Stomach smooth muscle (tissue), 2 donors: ENCODE data around the gene CCDC66.
"Not testable (repeated sequence)": the region's sequence is repeated elsewhere in the genome, so short reads cannot be mapped to it uniquely, and the experiment has no call there.

Experiments
- H3K27ac ChIP-seq: one replicate; pipeline ENCODE4 v1.7.0; 2013; ENCODE audit warnings: mild to moderate bottlenecking, low read length, inconsistent platforms
- H3K27me3 ChIP-seq, 2 donors: one replicate each; pipeline ENCODE4 v1.7.0; 2013; ENCODE audit warnings: low read length in 2 of 2; ENCODE audit not compliant: insufficient read depth in 2 of 2, control insufficient read depth in 1 of 2
- H3K36me3 ChIP-seq, 2 donors: one replicate each; pipeline ENCODE4 v1.7.0; 2013; ENCODE audit warnings: low read length in 2 of 2; ENCODE audit not compliant: control insufficient read depth in 2 of 2, insufficient read depth in 2 of 2
- H3K4me1 ChIP-seq: one replicate; pipeline ENCODE4 v1.7.0; 2013; ENCODE audit warnings: low read length; ENCODE audit not compliant: control insufficient read depth, insufficient read depth
- H3K4me3 ChIP-seq, 2 donors: one replicate each; pipeline ENCODE4 v1.7.0; 2013; ENCODE audit warnings: low read length in 2 of 2
- H3K9ac ChIP-seq, 2 donors: one replicate each; pipeline ENCODE4 v1.7.0; 2013; ENCODE audit warnings: low read length in 2 of 2, mild to moderate bottlenecking in 1 of 2
- H3K9me3 ChIP-seq, 2 donors: one replicate each; pipeline ENCODE4 v1.7.0; 2013; ENCODE audit warnings: low read length in 2 of 2; ENCODE audit not compliant: control insufficient read depth in 2 of 2
- donor health status: healthy.
- donor health status: Pancreatic carcinoma.

The CCDC66 gene

DNA sequence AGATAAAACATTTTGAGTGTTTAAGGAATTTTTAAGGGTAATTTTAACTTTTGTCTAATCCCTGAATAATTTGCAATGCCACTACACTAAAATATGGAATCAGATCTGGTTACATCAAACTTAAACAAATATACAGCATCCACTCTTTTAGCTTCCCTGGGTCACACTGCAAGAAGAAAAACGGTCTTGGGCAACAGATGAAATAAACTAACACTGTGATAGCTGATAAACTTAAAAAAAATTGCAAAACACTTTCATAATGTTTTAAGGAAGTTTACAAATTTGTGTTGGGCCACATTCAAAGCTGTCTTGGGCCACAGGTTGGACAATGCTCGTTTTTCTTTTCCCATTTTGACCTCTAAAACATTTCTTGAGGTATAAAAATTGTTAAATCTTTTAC lies 34.3 kb downstream of the CCDC66 start:
- H3K9me3 ChIP-seq = no peaks in the 10 kb centered on the region
- H3K4me3 ChIP-seq = no peak overlapping the region
- no peaks in the 10 kb centered on the region for H3K27me3 ChIP-seq
- H3K36me3 ChIP-seq = peaks cover 2 to 11% of the 10 kb centered on the region in 2 donors
- H3K4me1 ChIP-seq = no peaks in the 10 kb centered on the region
- H3K9ac ChIP-seq = no peak overlapping the region
- no peak overlapping the region for H3K27ac ChIP-seq

GRCh38 chr3:56593455-56594158 lies 36.6 kb downstream of the CCDC66 start:
- Histone ChIP-seq H3K4me1 (no peaks in the 10 kb centered on the region), H3K27ac (no peak overlapping the region), H3K4me3 (no peak overlapping the region), H3K9me3 (no peaks in the 10 kb centered on the region), H3K36me3 (peaks cover 9 to 11% of the 10 kb centered on the region in 2 donors), H3K27me3 (no peaks in the 10 kb centered on the region), H3K9ac (no peak overlapping the region)

- no peak overlapping the region for H3K9ac ChIP-seq
- no peaks in the 10 kb centered on the region for H3K27me3 ChIP-seq
- H3K27ac ChIP-seq = no peak overlapping the region
- no peaks in the 10 kb centered on the region for H3K4me1 ChIP-seq
- H3K36me3 ChIP-seq = peaks cover 9 to 11% of the 10 kb centered on the region in 2 donors
- no peaks in the 10 kb centered on the region for H3K9me3 ChIP-seq
- H3K4me3 ChIP-seq = no peak overlapping the region
Measured at GRCh38 chr3:56595975-56596840, 39.2 kb downstream of the CCDC66 start.

- not testable (repeated sequence) for H3K9ac ChIP-seq, H3K27me3 ChIP-seq, H3K4me3 ChIP-seq, H3K27ac ChIP-seq, H3K9me3 ChIP-seq, H3K4me1 ChIP-seq
- peaks cover 14 to 16% of the 10 kb centered on the region in 2 donors for H3K36me3 ChIP-seq
Measured at GRCh38 chr3:56608479-56608878, 51.5 kb downstream of the CCDC66 start.

DNA sequence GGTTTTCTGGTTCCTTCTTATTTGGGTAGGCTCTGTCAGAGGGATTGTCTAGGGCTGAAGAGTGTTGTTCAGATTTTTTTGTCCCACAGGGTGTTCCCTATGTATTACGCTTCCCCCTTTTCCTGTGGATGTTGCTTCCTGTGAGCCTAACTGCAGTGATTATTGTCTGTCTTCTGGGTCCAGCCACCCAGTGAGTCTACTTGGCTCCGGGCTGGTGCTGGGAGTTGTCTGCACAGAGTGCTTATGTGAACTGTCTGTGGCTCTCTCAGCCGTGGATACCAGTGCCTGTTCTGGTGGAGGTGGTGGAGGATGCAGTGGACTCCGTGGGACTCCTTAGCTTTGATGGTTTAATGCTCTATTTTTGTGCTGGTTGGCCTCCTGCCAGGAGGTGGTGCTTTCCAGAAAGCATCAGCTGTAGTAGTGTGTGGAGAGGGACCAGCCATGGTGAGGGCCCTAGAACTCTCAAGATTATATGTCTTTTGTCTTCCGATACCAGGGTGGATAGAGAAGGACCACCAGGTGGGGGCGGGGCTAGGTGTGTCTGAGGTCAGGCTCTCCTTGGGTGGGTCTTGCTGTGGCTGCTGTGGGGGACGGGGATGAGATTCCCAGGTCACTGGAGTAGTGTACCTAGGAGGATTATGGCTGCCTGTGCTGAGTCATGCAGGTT lies 53.8 kb downstream of the CCDC66 start:
- Histone ChIP-seq H3K27me3 (no peaks in the 10 kb centered on the region), H3K9me3 (no peaks in the 10 kb centered on the region), H3K9ac (no peak overlapping the region), H3K4me3 (no peak overlapping the region), H3K36me3 (peaks cover 17% of the 10 kb centered on the region in 2 donors), H3K27ac (no peak overlapping the region), H3K4me1 (no peaks in the 10 kb centered on the region)

GRCh38 chr3:56611364-56611763 lies 54.4 kb downstream of the CCDC66 start:
- H3K27me3 ChIP-seq = no peaks in the 10 kb centered on the region
- peaks cover 13 to 15% of the 10 kb centered on the region in 2 donors for H3K36me3 ChIP-seq
- H3K9me3 ChIP-seq = no peaks in the 10 kb centered on the region
- H3K9ac ChIP-seq = no peak overlapping the region
- no peaks in the 10 kb centered on the region for H3K4me1 ChIP-seq
- no peak overlapping the region for H3K27ac ChIP-seq
- no peak overlapping the region for H3K4me3 ChIP-seq

DNA sequence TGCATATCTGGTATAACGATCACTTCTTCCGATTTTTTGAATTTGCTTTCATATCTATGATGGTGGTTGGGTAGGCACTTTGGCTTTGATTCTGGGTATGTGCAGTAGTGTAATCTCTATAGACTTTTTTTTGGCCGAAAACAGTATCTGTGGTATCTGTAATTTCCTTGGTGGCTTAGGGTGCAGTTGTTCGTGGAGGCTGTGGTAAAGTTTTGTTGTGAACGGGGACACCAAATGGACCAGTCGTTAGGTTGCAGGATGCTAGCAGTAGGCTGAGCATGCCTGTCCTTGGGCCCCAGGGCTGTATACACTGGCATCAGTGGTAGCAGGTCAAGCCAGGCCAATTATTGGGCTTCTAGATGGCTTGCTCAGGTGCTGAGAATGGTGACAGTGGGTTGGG lies 55.2 kb downstream of the CCDC66 start:
- Histone ChIP-seq H3K4me1 (no peaks in the 10 kb centered on the region), H3K36me3 (peaks cover 11 to 20% of the 10 kb centered on the region in 2 donors), H3K4me3 (no peak overlapping the region), H3K27me3 (no peaks in the 10 kb centered on the region), H3K9me3 (no peaks in the 10 kb centered on the region), H3K9ac (no peak overlapping the region), H3K27ac (no peak overlapping the region)

- Histone ChIP-seq H3K36me3 (peaks cover 14 to 23% of the 10 kb centered on the region in 2 donors), H3K27ac (no peak overlapping the region), H3K4me1 (no peaks in the 10 kb centered on the region), H3K9me3 (no peaks in the 10 kb centered on the region), H3K9ac (no peak overlapping the region), H3K4me3 (no peak overlapping the region), H3K27me3 (no peaks in the 10 kb centered on the region)
Measured at GRCh38 chr3:56613016-56613415, 56.0 kb downstream of the CCDC66 start.

DNA sequence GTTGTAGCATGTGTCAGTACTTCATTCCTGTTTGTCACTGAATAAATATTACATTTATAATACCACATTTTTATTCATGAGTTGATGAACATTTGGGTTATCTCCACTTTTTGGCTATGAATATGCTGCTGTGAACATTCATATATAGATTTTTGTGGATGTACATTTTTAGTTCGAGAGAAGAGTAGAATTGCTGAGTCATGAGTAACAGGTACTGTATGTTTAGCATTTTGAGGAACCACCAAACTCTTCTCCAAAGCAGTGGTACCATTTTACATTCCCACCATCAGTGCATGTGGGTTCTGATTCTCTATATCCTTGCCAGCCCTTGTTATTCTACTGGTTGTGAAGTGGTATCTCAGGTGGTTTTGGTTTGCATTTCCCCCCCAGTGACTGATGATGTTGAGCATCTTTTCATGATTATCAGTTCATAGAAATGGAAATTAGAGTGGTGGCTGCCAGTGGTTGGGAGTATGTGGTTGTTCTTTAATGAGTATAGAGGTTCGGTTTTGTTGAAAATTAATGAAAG lies 59.6 kb downstream of the CCDC66 start:
- H3K27ac ChIP-seq = no peak overlapping the region
- H3K4me1 ChIP-seq = no peaks in the 10 kb centered on the region
- H3K4me3 ChIP-seq = no peak overlapping the region
- peaks cover 21 to 42% of the 10 kb centered on the region in 2 donors for H3K36me3 ChIP-seq
- no peaks in the 10 kb centered on the region for H3K9me3 ChIP-seq
- H3K9ac ChIP-seq = no peak overlapping the region
- no peaks in the 10 kb centered on the region for H3K27me3 ChIP-seq

DNA sequence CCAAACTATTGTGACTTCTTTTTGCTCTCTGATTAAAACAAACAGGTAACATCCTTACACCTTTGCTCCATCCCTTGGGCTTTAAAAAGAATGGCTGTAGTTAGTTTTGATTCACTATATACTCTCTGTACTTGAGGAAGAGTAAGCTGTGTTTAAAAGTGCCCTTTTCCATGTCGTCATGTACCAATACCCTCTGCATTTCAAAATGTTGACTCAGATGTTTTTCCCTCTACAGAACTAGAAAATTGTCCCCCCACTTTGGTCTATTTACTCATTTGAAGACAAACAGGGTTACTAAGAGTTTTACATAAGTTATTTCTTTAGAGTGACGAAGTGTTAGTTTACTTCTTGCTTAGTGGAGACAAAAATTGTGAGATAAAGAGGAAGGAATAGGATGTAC lies 63.4 kb downstream of the CCDC66 start:
- Histone ChIP-seq H3K9ac (no peak overlapping the region), H3K27ac (no peak overlapping the region), H3K36me3 (peaks cover 23 to 33% of the 10 kb centered on the region in 2 donors), H3K4me1 (no peaks in the 10 kb centered on the region), H3K4me3 (no peak overlapping the region), H3K9me3 (no peaks in the 10 kb centered on the region), H3K27me3 (no peaks in the 10 kb centered on the region)
